Measurements from ENCODE around the gene SYCP2. TPM values are rescaled to one million over a fixed set of nuclear protein-coding genes. Genes with fewer than 3 reads are reported as not detected.

The SYCP2 gene
- total RNA-seq, 1 experiment from 2014 or later: 1.8 TPM

- H3K4me3 ChIP-seq (ENCODE audit: low read length): peak overlapping the region; percentile 76
- H3K4me1 ChIP-seq (ENCODE audit: insufficient read depth, low read length): peaks cover 77% of the 10 kb centered on the region
- TSS peak; percentile 50 for BruUV-seq (replicated peaks)
- H3K9ac ChIP-seq (ENCODE audit: low read length): peak overlapping the region; percentile 52
- peak; percentile 64 for ATAC-seq
- H3K27ac ChIP-seq (ENCODE audit: low read length): peak overlapping the region; percentile 53
- POLR2A ChIA-PET (ENCODE audit: unreplicated experiment): interaction anchor here (0.6 to 1.4 kb wide), 3 partner anchors 39 to 137 kb away, joined by 3 to 4 read pairs (median 4); no protein-coding TSS in a partner anchor
- H3F3A ChIP-seq (ENCODE audit: low read length, unreplicated experiment): no peaks in the 10 kb centered on the region
- CTCF ChIA-PET: interaction anchor here (0.8 to 1.0 kb wide), 4 partner anchors 9 to 15 kb away, joined by 3 to 5 read pairs (median 4); no protein-coding TSS in a partner anchor
- no peaks in the 10 kb centered on the region for H4K20me1 ChIP-seq (ENCODE audit: low read length)
- H3K9me3 ChIP-seq (ENCODE audit: low read length): no peaks in the 10 kb centered on the region
- H3K4me2 ChIP-seq (ENCODE audit: low read length): peak overlapping the region; percentile 92
- TF ChIP-seq CTCF (conservative IDR thresholded peaks at IDR 0.05; ENCODE audit: low read depth, low read length): no peak
- TF ChIP-seq EZH2phosphoT487 (IDR thresholded peaks at IDR 0.05; ENCODE audit: borderline replicate concordance, low read length): no peak
- DNase-seq: peak; percentile 91
- H3K36me3 ChIP-seq (ENCODE audit: low read depth, low read length): no peaks in the 10 kb centered on the region
- H2AFZ ChIP-seq (ENCODE audit: low read length): peak overlapping the region; percentile 71
- intact Hi-C loops (cut with micrococcal nuclease): loop anchor here (1.0 kb wide), 3 partner anchors 10 to 52 kb away; no protein-coding TSS in a partner anchor
- no peaks in the 10 kb centered on the region for H3K9me2 ChIP-seq (replicated peaks; ENCODE audit: low read length)
- H3K79me2 ChIP-seq (ENCODE audit: low read length): peaks cover 41% of the 10 kb centered on the region
- no peaks in the 10 kb centered on the region for H3K27me3 ChIP-seq (ENCODE audit: low read length)
Observed at GRCh38 chr20:59835448-59836395, 97.7 kb downstream of the SYCP2 start.

GRCh38 chr20:59835057-59835447, 98.4 kb downstream of the SYCP2 start:
- ATAC-seq (no peak; the same call in 1 of the 2 replicates), DNase-seq (peak; percentile 35)
- intact Hi-C loops (cut with micrococcal nuclease): loop anchor here (1.0 kb wide), 2 partner anchors 38 to 52 kb away; no protein-coding TSS in a partner anchor
- Histone ChIP-seq H4K20me1 (ENCODE audit: low read length) (no peaks in the 10 kb centered on the region), H2AFZ (ENCODE audit: low read length) (no peak overlapping the region), H3K9me2 (replicated peaks; ENCODE audit: low read length) (no peaks in the 10 kb centered on the region), H3K36me3 (ENCODE audit: low read depth, low read length) (no peaks in the 10 kb centered on the region), H3K9me3 (ENCODE audit: low read length) (no peaks in the 10 kb centered on the region), H3K79me2 (ENCODE audit: low read length) (peaks cover 40% of the 10 kb centered on the region), H3K4me2 (ENCODE audit: low read length) (peak overlapping the region; percentile 92), H3F3A (ENCODE audit: low read length, unreplicated experiment) (no peaks in the 10 kb centered on the region), H3K27ac (ENCODE audit: low read length) (peak overlapping the region; percentile 53), H3K4me3 (ENCODE audit: low read length) (peak overlapping the region; percentile 76; the same call in 1 of the 2 replicates), H3K9ac (ENCODE audit: low read length) (no peak overlapping the region), H3K27me3 (ENCODE audit: low read length) (no peaks in the 10 kb centered on the region), H3K4me1 (ENCODE audit: insufficient read depth, low read length) (peaks cover 80% of the 10 kb centered on the region)
- POLR2A ChIA-PET (ENCODE audit: unreplicated experiment): interaction anchor here (1.4 kb wide), 1 partner anchor 42 kb away, joined by 4 read pairs; no protein-coding TSS in a partner anchor
- no TSS peak for BruUV-seq (replicated peaks)
- CTCF ChIA-PET: interaction anchor here (0.8 kb wide), 1 partner anchor 15 kb away, joined by 5 read pairs; no protein-coding TSS in a partner anchor
- TF ChIP-seq EZH2phosphoT487 (IDR thresholded peaks at IDR 0.05; ENCODE audit: borderline replicate concordance, low read length) (no peak), EZH2 (IDR thresholded peaks at IDR 0.05; ENCODE audit: low read length, unreplicated experiment) (no peak), CTCF (conservative IDR thresholded peaks at IDR 0.05; ENCODE audit: low read depth, low read length) (no peak)

Measured in PC-3 (cell line).